ENCODE data around the gene TBC1D9. TPM values are rescaled to one million over a fixed set of nuclear protein-coding genes. Genes with fewer than 3 reads are reported as not detected.
A peak's percentile ranks its signal among the peaks of the same experiment; 100 is the strongest.
"Not testable (repeated sequence)": the region's sequence is repeated elsewhere in the genome, so short reads cannot be mapped to it uniquely, and the experiment has no call there.

The TBC1D9 gene
- total RNA-seq, 1 donor from 2014 or later = 54.2 TPM

DNA sequence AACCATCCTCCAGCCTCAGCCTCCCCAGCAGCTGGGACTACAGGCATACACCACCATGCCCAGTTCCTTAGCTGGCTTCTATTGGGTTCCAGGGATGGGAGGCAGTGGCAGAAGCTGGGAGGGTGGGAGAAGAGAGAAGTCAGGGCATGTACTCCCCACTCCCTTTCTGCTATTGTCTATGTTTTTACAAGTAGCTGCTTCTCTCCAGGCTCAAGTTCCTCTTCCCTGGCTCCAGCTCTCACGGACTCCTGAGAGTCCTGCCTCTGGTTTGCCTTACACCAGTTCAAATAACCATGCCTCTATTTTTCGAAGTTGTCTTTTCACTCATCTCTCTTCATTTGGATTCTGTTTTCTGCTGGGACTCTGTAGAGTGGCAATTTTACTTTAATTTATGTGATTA, 2.9 kb downstream of the TBC1D9 start:
- Mint-ChIP-seq H3K36me3 (peaks cover 31% of the 10 kb centered on the region), H3K27ac (peak overlapping the region; percentile 41), H3K27me3 (ENCODE audit: low read depth) (no peaks in the 10 kb centered on the region), H3K4me3 (no peak overlapping the region), H3K4me1 (peaks cover 36% of the 10 kb centered on the region), H3K9me3 (peaks cover 17% of the 10 kb centered on the region)
- no peak for TF ChIP-seq CTCF (IDR thresholded peaks at IDR 0.05; ENCODE audit: unreplicated experiment)
- no peak for DNase-seq (ENCODE audit: low spot score in 2 of 2, unreplicated experiment in 2 of 2)

GRCh38 chr4:140752291-140753068, 3.7 kb downstream of the TBC1D9 start:
- Mint-ChIP-seq H3K27me3 (ENCODE audit: low read depth) (no peaks in the 10 kb centered on the region), H3K4me3 (no peak overlapping the region), H3K9me3 (peaks cover 25% of the 10 kb centered on the region), H3K4me1 (peaks cover 30% of the 10 kb centered on the region), H3K27ac (peak overlapping the region; percentile 4), H3K36me3 (peaks cover 38% of the 10 kb centered on the region)
- DNase-seq (ENCODE audit: low spot score in 2 of 2, unreplicated experiment in 2 of 2) = no peak
- no peak for TF ChIP-seq CTCF (IDR thresholded peaks at IDR 0.05; ENCODE audit: unreplicated experiment)

DNA sequence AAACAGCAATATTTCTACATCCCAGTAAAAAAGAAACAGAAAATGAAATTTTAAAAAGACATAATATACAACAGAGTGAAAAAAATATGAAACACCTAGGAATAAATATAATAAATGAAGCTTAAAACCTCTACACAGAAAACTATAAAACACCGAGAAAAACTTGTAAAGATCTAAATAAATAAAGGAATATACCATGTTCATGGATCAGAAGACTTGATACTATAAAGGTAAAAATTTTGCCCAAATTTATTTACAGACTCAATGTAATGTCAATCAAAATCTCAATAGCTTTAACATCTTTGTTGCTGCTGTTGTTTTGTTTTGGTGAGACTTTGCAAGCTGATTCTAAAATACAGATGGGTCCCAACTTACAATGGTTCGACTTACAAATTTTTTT, 5.7 kb downstream of the TBC1D9 start:
- DNase-seq (ENCODE audit: low spot score in 2 of 2, unreplicated experiment in 2 of 2) = no peak
- TF ChIP-seq CTCF (IDR thresholded peaks at IDR 0.05; ENCODE audit: unreplicated experiment) = no peak
- H3K9me3 Mint-ChIP-seq = peaks cover 28% of the 10 kb centered on the region
- peaks cover 42% of the 10 kb centered on the region for H3K36me3 Mint-ChIP-seq
- peaks cover 29% of the 10 kb centered on the region for H3K4me1 Mint-ChIP-seq
- H3K4me3 Mint-ChIP-seq = no peak overlapping the region
- H3K27me3 Mint-ChIP-seq (ENCODE audit: low read depth) = no peaks in the 10 kb centered on the region
- no peak overlapping the region for H3K27ac Mint-ChIP-seq

DNA sequence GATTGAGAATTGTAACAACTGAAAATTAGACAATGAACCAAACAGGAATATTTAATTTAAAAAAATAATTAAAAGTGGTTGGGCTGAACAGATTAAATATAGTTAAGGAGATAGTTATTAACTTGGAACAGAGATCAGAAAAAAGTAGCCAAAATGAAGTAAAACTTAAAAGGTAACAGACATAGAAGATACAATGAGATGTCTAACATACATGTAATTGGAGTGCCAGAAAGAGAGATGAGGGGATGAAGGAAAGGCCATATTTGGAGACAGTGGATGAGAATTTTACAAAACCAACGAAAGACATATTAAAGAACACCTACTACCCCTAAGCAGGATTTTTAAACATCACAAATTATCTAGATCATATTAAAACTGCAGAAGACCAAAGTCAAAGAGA, 8.0 kb downstream of the TBC1D9 start:
- H3K4me3 Mint-ChIP-seq = no peak overlapping the region
- H3K9me3 Mint-ChIP-seq = peaks cover 28% of the 10 kb centered on the region
- TF ChIP-seq CTCF (IDR thresholded peaks at IDR 0.05; ENCODE audit: unreplicated experiment) = no peak
- peaks cover 40% of the 10 kb centered on the region for H3K36me3 Mint-ChIP-seq
- peaks cover 31% of the 10 kb centered on the region for H3K4me1 Mint-ChIP-seq
- no peaks in the 10 kb centered on the region for H3K27me3 Mint-ChIP-seq (ENCODE audit: low read depth)
- H3K27ac Mint-ChIP-seq = no peak overlapping the region
- no peak for DNase-seq (ENCODE audit: low spot score in 2 of 2, unreplicated experiment in 2 of 2)

- Mint-ChIP-seq H3K4me1 (peaks cover 39% of the 10 kb centered on the region), H3K36me3 (peaks cover 28% of the 10 kb centered on the region), H3K9me3 (peaks cover 22% of the 10 kb centered on the region)
- DNase-seq (ENCODE audit: low spot score in 2 of 2, unreplicated experiment in 2 of 2); H3K27ac Mint-ChIP-seq; H3K4me3 Mint-ChIP-seq; H3K27me3 Mint-ChIP-seq (ENCODE audit: low read depth): not testable (repeated sequence)
Observed at GRCh38 chr4:140746546-140746945, 9.6 kb downstream of the TBC1D9 start.

GRCh38 chr4:140744421-140744820, 11.8 kb downstream of the TBC1D9 start:
- no peak for DNase-seq (ENCODE audit: low spot score in 2 of 2, unreplicated experiment in 2 of 2)
- H3K27ac Mint-ChIP-seq = peak overlapping the region; percentile 95
- H3K4me1 Mint-ChIP-seq = peaks cover 57% of the 10 kb centered on the region
- H3K27me3 Mint-ChIP-seq (ENCODE audit: low read depth) = no peaks in the 10 kb centered on the region
- H3K4me3 Mint-ChIP-seq = no peak overlapping the region
- TF ChIP-seq CTCF (IDR thresholded peaks at IDR 0.05; ENCODE audit: unreplicated experiment) = no peak
- peaks cover 20% of the 10 kb centered on the region for H3K36me3 Mint-ChIP-seq
- peaks cover 15% of the 10 kb centered on the region for H3K9me3 Mint-ChIP-seq

All from mesothelial cell of epicardium (in vitro differentiated cells).